Left ventricle myocardium inferior (tissue), 1 donor: ENCODE results near the gene ACE. TPM values are rescaled to one million over a fixed set of nuclear protein-coding genes. Genes with fewer than 3 reads are reported as not detected.

Source experiments
- DNase-seq: peaks from one replicate; pipeline ENCODE4 v3.0.0-alpha.2; 2020
- H3K27ac ChIP-seq: fragments of 200-600 bp; replicated peaks from 2 replicates; pipeline ENCODE4 v1.8.0; 2021
- H3K27me3 ChIP-seq: fragments of 200-600 bp; 2 replicates; pipeline ENCODE4 v1.8.0; 2021; ENCODE audit warnings: low read depth
- H3K36me3 ChIP-seq: fragments of 200-600 bp; 2 replicates; pipeline ENCODE4 v1.8.0; 2021
- H3K4me1 ChIP-seq: fragments of 200-600 bp; 2 replicates; pipeline ENCODE4 v1.8.0; 2021
- H3K4me3 ChIP-seq: fragments of 200-600 bp; 2 replicates; pipeline ENCODE4 v1.8.0; 2021; ENCODE audit warnings: mild to moderate bottlenecking, moderate library complexity
- H3K9me3 ChIP-seq: fragments of 200-600 bp; replicated peaks from 2 replicates; pipeline ENCODE4 v1.8.0; 2021
- intact Hi-C: fragments of 100-400 bp; cut with micrococcal nuclease; formaldehyde crosslinking; loops from one replicate; pipeline ENCODE4 v1.11.0; 2022
- total RNA-seq: library from RNA; stranded (reverse); fragmentation: NEBNext Ultra II Directional; extraction: Animal tissue kit (Norgen Biotek cat#: 25700); gene quantifications from one replicate; pipeline ENCODE4 v1.2.1, GENCODE V29; 2021
- TF ChIP-seq, protein P1 (sequence below): fragments of 200-600 bp; IDR thresholded peaks from 2 replicates; pipeline ENCODE4 v1.8.0; 2021; ENCODE audit warnings: antibody characterized with exemption, mild to moderate bottlenecking, borderline replicate concordance
- donor health status: DM: no; HTN: yes; CAD: no; lungs with severe emphysema.

Gene ACE
- total RNA-seq, 1 donor from 2014 or later, result 6.2 TPM

DNA sequence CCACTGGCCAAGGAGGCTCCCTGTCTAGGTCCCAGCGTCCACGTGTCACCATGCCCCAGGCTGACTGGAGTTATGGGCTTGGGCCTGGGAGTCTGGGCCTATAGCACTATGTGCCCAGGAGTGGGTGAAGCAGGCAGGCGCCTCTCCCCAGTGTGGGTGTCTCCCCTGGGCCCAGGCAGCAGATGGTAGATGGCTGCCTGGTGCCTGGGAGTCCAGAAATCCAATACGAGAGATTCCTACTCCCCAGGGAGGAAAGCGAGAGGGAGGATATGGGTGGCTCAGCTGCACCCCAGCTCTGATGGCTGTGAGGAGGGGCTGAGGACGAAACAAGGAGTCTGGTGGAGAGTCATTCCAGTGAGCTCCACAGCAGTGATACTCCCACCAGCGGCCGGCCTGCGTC is 51.3 kb downstream of the ACE start:
- no peaks in the 10 kb centered on the region for H3K9me3 ChIP-seq
- peaks cover 36% of the 10 kb centered on the region for H3K27me3 ChIP-seq
- H3K4me3 ChIP-seq, result no peak overlapping the region
- H3K36me3 ChIP-seq, result no peaks in the 10 kb centered on the region
- intact Hi-C loops, result no loop called here
- peaks cover 4% of the 10 kb centered on the region for H3K4me1 ChIP-seq
- DNase-seq, result no peak
- TF ChIP-seq, protein P1, sequence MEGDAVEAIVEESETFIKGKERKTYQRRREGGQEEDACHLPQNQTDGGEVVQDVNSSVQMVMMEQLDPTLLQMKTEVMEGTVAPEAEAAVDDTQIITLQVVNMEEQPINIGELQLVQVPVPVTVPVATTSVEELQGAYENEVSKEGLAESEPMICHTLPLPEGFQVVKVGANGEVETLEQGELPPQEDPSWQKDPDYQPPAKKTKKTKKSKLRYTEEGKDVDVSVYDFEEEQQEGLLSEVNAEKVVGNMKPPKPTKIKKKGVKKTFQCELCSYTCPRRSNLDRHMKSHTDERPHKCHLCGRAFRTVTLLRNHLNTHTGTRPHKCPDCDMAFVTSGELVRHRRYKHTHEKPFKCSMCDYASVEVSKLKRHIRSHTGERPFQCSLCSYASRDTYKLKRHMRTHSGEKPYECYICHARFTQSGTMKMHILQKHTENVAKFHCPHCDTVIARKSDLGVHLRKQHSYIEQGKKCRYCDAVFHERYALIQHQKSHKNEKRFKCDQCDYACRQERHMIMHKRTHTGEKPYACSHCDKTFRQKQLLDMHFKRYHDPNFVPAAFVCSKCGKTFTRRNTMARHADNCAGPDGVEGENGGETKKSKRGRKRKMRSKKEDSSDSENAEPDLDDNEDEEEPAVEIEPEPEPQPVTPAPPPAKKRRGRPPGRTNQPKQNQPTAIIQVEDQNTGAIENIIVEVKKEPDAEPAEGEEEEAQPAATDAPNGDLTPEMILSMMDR, result no peak
- H3K27ac ChIP-seq, result no peak overlapping the region

DNA sequence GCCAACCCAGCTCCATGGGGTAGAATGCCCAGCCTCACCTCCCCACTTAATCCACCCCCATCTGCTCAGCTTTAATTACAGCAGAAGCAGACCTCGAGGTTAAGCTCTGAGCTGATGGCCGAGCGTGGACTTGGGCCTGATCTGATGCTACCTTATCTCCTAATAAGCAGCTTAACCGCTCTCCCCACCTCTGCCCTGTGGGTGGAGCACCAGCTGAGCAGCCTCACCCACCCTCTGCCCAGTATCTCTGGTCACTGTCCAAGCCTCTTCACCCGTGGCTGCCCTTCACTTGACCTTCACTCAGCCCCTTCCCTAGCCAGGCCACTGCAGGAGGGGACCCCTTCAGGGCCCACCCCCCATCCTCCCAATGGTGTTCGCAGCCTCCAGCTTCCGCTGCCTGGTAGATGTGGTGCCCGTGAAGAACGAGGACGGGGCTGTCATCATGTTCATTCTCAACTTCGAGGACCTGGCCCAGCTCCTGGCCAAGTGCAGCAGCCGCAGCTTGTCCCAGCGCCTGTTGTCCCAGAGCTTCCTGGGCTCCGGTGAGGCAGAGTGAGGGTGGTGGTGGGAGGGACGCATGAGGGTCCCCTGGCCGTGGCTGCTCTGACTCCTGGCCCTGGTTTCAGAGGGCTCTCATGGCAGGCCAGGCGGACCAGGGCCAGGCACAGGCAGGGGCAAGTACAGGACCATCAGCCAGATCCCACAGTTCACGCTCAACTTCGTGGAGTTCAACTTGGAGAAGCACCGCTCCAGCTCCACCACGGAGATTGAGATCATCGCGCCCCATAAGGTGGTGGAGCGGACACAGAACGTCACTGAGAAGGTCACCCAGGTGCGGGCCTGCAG is 53.1 kb downstream of the ACE start:
- Histone ChIP-seq H3K27ac (no peak overlapping the region), H3K9me3 (no peaks in the 10 kb centered on the region), H3K27me3 (peaks cover 28% of the 10 kb centered on the region), H3K4me1 (no peaks in the 10 kb centered on the region), H3K4me3 (no peak overlapping the region), H3K36me3 (no peaks in the 10 kb centered on the region)
- intact Hi-C loops, result no loop called here
- no peak for DNase-seq
- TF ChIP-seq, protein P1, result no peak

GRCh38 chr17:63530557-63531021 is 53.7 kb downstream of the ACE start:
- TF ChIP-seq, protein P1, result no peak
- Histone ChIP-seq H3K4me3 (no peak overlapping the region), H3K27ac (no peak overlapping the region), H3K27me3 (peaks cover 29% of the 10 kb centered on the region), H3K9me3 (no peaks in the 10 kb centered on the region), H3K36me3 (no peaks in the 10 kb centered on the region), H3K4me1 (no peaks in the 10 kb centered on the region)
- DNase-seq, result no peak
- intact Hi-C loops, result no loop called here

DNA sequence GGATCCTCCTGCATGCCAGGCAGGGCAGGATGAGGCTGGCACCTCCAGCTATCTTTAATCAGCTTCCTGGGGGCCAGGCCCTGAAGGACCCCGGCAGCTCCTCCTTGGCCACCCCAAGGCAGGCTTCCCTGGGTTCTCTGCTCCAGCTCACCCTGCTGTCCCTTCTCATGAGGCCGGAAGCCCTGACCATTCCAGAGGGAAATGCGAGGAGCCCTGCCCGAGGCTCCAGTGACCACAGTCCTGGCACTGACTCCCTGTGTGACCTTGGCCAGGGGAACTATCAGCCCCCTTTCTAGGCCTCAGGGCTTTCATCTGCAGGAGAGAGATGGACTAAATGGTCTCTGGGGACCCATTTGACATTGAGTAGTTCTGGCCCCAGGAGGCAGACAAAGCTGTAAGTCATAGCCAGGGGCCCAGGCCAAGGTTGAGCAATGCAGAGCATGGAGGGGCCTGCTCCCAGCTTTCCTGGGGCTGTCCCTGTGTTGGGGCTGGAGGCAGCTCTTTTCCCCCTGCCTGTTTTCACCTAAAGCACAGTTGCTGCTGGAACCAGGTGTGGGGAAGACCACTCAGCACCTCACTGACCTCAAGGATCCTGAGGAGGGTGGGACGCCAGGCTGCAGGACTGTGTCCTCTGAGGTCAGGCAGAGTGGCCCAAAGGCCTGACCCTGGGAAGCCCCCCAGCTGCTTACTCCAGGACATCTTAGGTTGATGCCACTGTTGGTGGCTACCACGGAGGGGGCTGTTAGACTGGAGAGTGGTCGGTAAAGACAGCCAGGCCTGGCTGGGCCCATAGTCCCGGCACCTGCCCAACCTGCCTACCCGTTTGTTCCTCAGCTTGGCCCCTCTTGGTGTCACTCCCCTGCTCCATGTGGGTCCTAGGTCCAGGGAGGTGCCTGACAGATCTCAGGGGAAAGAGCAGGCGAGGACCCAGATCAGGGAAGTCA is 54.4 kb downstream of the ACE start:
- H3K27me3 ChIP-seq, result peaks cover 30% of the 10 kb centered on the region
- H3K36me3 ChIP-seq, result no peaks in the 10 kb centered on the region
- TF ChIP-seq, protein P1, result no peak
- H3K9me3 ChIP-seq, result no peaks in the 10 kb centered on the region
- H3K4me3 ChIP-seq, result no peak overlapping the region
- no peak for DNase-seq
- no peak overlapping the region for H3K27ac ChIP-seq
- H3K4me1 ChIP-seq, result no peaks in the 10 kb centered on the region
- intact Hi-C loops, result no loop called here

DNA sequence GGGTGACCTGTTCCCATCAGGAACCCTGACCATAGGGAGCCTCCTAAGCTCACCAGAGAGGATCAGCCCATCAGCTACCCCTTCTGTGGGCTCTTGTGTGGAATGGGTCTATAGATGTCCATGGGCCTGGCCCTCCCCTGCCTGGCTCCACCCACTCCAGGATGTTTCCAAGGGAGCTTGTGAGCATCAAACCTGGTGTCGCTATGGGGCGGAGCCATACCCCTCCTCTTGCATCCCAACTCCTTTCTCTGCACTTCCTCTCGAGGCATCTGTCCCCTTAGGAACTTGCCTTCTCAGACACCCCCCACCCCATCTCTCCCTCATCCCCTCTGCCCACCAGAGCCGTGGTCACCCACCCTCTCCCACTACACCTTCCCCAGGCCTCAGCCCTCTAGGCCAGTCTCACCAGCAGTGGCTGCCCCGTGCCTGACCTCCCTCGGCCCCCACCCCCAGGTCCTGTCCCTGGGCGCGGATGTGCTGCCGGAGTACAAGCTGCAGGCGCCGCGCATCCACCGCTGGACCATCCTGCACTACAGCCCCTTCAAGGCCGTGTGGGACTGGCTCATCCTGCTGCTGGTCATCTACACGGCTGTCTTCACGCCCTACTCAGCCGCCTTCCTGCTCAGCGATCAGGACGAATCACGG is 56.7 kb downstream of the ACE start:
- no peak overlapping the region for H3K27ac ChIP-seq
- no peaks in the 10 kb centered on the region for H3K9me3 ChIP-seq
- intact Hi-C loops, result no loop called here
- peaks cover 40% of the 10 kb centered on the region for H3K27me3 ChIP-seq
- H3K36me3 ChIP-seq, result no peaks in the 10 kb centered on the region
- TF ChIP-seq, protein P1, result no peak
- H3K4me1 ChIP-seq, result peaks cover 9% of the 10 kb centered on the region
- no peak for DNase-seq
- H3K4me3 ChIP-seq, result no peak overlapping the region
